HG03378 (cell line): ENCODE measurements around the gene LAMA5.

Source experiments
- ATAC-seq: cut with Tn5 transposase; IDR thresholded peaks from one replicate; pipeline ENCODE4 v1.9.1; 2021; ENCODE audit warnings: mild to moderate bottlenecking, moderate library complexity; ENCODE audit not compliant: unreplicated experiment

Gene LAMA5

DNA sequence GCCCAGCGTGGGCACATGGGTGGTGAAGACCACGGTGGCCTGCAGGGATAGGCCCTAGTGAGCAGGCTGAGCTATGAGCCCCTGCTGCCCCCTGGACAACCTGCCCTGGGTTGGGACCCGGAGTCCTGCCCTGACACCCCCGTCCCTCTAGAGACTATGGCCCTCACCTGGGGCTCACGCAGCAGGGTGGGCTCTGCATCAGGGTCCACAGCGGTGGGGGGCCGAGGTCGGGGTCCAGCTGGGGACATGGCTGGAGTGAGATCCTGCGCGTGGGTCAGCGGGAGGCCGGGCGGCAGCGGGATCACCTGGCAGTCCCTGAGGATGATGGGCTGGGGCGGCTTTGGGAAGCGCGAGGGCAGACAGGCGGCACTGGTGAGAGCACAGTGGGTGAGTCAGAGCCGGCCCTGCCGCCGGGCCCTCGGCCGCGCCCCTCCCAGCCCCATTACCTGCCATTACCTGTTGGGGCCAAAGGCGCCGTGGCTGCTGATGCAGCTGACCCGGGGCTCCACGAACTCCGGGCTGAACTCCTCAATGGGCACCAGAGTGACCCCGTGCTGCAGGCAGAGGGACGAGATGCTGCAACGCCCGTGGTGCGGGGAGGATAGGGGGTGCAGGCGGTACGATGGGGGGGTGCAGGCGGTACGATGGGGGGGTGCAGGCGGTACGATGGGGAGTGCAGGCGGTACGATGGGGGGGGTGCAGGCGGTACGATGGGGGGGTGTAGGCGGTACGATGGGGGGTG, 36.4 kb downstream of the LAMA5 start:
- no peak for ATAC-seq

DNA sequence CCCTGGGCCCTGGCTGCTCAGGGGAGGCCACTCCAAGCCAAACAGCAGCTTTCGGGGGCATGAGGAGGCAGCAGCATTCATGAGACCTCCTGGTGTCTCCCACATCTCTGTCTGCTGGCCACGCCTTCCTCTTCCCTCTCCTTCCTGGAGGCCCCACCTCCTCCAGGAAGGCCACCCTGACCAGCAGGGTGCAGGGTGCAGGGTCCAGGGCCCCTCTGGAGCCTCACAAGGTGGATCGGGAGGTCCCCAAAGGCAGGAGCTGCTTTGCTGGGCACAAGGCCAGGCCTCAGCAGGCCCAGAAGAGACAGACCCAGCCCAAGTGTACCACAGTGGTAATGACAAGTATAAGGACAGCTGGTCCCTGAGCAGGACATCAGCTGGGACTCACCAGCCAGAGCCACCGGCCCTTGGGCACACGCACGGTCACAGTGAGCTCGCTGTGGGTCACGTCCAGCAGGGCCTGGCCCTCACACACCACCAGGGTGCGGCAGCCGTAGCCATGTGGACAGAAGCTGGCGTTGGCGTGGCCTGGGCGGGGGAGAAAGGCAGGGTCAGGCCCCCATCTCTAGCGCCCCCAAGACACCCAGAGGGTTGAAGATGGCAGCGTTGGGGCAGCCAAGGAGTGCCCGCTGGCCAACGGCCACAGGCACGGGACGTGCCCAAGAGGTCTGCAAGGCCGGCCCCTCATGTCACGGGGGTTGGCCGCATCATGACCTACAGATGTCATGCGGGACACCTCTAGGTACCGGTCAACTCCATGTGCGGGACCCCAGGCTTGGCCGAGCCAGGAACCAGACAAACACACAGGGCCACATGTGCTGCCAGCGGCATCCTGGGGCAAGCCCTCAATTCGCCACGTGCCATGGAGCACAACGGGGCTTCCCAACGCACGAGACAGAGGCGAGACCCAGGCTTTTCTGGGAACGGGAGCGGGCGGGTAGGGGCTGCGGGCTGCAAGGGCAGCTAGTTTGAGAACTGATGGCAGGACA, 37.4 kb downstream of the LAMA5 start:
- ATAC-seq: no peak

DNA sequence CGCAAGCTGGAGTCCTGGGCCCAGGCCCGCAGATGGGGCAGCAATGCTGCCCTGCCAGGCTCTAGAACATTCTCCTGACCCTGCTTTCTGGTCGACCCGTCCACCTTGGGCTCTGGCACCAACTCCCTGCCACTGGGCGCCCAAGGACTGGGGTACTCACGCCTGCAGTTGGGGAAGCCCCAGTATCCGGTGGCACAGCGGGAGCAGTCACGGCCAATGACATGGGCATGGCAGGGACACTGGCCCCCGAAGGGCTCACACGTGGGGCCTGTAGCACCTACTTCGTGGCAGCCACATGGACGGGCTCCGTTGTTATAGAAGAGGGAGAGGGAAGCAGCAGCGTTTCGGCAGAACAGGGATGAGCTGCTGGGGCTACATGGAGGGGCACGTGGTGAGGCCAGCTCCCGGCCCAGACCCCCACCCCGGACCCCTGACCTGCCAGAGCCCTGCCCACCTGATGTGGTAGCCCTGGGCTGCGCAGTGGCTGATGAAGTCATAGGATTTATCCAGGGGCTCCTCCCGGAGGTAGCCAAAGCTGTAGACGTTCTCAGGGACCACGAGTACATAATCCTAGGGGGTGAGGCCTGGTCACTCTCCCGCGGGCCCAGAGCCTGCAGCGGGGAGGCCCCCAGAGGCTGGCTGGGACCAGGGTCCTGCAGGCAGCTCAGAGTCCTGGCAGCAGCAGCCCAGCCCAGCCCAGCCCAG, 38.3 kb downstream of the LAMA5 start:
- no peak for ATAC-seq

DNA sequence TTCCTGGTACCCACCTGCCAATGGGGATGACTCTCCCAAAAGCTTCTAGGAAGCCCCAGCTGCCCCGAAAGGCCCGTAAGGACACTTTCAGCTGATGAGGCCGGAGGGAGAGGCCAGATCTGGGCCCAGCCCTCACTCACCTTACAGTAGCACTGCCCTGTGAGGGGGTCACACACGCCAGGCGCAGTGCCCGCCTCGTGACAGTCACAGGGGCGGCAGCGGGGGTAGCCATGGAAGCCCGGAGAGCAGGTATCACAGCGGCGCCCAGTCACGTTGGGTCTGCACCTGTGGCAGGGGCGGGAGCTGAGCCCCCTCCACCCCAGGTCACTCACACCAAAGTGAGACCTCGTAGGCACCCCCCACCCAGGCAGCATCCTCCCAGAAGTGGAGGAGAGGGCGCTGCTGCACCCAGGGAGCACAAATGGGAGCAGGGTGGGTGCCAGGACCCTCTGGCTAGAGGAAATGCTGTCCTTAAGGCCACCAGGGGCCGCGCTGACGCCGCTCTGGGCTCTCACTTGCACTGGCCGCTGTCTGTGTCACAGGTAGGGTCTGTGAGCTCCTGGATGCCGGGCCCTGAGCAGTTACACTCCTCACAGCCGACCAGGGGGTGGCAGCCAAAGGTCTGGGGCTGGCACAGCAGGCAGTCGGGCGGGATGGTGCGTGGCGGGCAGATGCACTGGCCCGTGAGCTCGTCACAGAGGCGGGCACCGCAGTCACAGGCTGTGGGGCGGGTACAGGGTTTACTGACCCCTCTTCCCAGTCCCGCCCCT, 39.2 kb downstream of the LAMA5 start:
- no peak for ATAC-seq

DNA sequence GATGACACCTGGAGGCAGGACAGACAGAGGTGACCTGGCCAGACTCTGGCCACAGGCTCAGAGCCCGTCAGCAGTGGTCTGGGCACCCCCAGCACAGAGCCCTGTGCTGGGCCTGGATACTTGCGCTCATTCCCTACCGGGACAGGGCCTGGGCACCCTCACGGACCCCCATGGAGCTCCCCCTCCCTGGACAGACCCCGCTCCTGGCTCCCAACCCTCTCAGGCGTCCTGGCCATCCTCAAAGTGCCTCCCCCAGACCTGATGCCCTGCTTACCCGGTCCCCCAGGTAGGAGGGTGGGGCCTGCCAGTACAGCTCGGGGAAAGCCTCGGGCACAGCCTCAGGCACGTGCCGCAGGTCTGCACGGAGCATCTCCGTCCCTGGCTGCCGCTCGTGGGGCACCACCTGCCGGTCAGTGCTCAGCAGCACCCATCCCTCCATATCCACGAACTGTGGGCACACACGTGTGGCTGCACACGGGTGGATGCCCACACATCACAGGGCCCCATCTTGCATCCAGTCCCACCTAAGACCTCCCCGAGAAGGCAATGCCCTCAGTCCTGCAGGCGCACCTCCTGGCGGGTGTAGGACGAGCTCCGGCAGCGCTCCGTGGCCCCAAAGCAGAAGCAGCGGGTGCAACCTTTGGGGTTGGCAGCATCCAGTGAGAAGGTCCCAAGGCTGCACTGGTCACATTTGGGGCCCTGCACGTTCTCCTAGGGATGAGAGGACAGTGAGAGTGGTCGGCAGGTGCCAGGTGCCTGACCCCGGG, 40.0 kb downstream of the LAMA5 start:
- no peak for ATAC-seq

DNA sequence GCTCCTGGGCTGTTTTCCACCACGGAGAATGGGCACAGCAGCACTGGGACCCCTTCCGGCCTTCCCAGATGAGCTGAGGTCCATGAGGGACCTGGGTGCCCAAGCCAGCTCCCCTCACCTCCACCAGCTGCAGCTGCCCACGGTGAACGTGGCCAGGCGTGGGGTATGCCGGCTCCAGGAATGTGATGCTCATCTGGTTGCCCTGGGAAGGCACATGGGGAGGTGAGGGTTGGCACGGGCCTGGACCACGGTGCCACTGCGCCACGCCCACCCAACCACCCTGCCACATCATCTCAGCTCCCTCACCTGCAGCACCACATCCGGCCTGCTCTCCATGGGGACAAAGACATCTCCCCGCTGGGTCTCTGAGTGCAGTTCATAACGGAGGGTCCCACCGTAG, 40.6 kb downstream of the LAMA5 start:
- ATAC-seq: no peak

DNA sequence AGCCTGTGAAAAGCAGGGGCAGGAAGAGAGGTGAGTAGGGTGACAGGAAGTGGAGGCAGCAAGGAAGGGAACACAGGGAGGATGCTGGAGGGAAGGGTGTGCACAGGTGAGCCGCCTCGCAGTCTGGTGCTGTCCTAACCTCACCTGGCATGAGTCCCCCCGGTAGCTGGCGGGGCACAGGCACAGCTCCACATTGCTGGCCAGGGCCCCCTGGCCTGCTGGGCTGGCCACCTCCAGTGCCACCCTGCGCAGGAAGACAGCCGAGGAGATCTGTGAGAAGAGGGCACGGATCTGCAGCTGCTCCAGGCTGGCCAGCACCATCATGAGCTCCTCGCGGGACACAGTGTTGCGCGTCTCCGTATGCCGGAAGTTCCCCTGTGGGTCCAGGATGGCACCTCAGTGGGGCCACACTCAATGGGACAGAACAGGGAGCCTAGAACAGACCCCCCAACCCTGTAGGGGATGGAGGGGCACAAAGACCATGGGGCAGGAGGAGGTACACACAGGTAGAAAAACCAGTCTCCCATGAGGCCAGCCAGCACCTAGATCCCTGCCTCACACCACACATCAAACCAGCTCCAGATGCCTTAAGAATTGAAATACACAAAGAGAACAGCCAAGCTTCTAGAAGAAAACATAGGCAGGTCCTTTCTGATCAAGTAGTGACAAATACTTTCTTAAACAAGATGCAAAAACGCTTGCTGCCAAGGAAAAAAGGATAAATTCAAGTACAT, 41.8 kb downstream of the LAMA5 start:
- no peak for ATAC-seq

DNA sequence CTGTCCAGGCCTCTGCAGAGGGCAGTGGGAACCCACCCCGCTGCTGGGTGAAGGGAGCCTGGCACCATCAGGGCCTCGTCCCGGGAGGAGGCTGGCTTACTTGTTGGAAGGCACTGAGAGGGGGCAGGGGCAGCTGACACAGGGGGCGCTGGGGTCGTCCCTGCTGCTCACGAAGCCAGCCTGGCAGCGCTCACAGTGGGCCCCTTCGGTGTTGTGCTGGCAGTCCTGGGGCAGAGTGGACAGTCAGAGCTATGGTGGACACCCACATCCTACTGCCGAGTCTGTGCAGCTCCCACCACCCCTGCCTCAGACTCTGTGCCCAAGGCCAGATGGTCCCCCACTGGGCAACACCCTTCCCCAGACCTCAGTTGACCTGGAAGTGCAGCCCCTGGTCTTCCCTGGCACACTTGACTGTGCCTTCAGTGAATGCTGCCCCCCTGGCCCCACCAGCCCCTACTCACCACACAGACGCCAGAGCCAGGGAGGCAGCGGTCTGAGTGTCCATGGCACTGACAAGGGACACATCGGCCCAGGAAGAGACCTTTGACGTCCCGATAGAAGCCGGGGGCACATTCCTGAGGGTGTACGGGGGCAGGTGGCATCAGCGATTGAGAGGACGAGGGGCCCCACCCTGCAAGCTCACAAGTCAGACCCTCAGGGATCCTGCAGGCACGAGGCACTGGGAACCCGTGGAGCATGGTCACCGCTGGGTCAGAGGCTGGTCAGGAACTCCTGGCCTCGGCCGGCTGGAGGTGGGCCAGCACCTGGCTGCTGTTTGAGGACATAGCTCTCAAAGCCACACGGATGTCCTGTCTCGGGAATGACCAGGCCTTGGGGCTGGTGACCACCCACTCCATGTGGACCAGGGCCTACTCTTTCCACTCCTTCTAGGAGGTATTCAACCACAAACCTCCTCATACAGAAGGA, 42.9 kb downstream of the LAMA5 start:
- ATAC-seq: no peak

DNA sequence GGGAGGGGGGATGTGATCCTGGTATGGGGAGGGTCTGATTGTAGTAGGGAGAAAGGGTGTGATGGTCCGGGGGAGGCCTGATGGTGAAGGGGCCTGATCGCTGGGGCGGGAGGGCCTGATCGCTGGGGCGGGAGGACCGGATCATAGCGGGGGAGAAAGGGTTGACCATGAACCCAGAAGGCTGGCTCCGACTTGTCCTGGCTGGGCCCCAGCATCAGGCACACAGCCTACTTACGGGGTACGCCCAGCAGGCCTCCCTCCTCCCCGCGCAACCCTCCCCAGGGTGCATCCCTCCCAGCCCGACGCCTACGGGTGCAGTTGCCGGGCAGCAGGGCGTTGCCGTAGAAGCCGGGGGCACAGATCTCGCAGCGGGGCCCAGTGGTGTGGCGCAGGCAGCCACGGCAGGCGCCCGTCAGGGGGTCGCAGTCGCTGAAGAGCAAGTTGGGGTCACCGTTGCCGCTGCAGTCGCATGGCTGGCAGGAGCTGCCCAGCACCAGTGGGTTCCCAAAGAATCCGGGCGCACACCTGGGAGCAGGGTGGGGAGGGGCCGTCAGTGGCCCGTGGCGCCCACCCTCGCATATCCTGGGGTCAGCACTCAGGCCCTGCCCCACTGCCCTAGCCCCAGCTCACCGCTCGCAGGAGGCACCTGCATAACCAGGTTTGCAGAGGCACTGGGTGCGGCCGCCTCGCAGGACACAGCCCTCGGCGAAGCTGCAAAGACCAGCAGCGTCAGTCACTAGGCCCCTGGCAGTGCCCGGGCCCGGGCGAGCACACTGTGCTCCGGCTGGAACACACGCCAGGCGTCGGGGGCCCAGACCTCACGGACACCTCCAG, 43.7 kb downstream of the LAMA5 start:
- ATAC-seq: no peak

DNA sequence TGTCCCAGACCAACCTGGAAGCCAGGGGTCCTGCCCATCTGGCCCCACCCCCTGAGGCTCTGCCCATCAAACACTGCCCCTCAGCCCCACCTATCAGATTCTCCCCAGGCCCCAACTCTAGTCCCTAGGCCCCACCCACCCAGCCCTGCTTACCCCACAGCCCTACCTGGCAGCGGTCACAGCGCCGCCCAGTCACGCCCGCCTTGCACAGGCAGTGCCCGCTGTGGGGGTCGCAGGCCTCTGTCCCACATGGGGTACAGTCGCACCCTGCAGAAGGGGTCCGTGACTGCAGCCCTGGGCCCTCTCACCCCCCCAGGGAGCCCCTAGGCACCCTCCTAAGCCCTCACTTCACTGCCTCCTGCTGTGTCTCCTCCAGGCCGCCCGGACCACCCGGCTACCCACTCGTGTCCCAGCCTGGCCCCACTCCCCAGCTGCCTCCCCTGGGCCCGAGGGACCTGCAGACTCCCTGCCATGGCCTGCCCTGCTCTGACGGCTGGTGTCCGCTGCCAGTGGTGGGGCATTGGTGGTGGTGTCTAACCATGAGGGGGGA, 44.5 kb downstream of the LAMA5 start:
- no peak for ATAC-seq

DNA sequence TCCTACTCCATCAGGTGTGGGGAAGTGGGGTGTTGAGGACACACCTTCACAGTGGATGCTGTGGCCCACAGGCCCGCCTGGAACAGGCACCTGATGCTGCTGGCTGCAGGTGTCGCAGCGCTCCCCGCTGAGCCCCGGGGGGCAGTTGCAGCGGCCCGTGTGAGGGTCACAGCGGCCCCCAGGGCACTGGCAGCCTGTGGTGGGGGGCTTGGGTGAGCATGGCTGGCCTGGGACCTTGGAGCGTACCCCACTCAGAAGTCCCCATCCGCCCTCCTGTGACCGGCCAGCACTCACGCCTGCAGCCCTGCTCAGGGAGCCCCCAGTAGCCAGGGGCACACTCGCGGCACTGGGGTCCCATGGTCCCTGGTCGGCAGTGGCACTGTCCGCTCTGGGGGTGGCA, 45.1 kb downstream of the LAMA5 start:
- no peak for ATAC-seq

DNA sequence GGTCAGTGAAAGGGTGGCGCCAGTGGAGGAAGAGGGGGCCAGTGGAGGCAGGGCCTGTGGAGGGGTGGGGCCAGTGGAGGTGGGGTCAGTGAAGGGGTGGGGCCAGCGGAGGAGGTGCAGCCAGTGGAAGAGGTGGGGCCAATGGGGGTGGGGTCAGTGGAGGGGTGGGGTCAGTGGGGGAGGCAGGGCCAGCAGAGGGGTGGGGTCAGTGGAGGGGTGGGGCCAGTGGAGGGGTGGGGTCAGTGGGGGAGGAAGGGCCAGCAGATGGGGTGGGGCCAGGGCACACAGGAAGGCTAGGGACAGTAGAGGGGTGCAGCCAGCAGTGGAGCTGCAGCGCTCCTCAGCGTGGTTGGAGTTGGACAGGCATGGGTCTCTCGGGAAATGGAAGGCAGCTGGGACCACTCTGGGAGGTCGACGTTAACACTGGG, 45.6 kb downstream of the LAMA5 start:
- ATAC-seq: no peak

DNA sequence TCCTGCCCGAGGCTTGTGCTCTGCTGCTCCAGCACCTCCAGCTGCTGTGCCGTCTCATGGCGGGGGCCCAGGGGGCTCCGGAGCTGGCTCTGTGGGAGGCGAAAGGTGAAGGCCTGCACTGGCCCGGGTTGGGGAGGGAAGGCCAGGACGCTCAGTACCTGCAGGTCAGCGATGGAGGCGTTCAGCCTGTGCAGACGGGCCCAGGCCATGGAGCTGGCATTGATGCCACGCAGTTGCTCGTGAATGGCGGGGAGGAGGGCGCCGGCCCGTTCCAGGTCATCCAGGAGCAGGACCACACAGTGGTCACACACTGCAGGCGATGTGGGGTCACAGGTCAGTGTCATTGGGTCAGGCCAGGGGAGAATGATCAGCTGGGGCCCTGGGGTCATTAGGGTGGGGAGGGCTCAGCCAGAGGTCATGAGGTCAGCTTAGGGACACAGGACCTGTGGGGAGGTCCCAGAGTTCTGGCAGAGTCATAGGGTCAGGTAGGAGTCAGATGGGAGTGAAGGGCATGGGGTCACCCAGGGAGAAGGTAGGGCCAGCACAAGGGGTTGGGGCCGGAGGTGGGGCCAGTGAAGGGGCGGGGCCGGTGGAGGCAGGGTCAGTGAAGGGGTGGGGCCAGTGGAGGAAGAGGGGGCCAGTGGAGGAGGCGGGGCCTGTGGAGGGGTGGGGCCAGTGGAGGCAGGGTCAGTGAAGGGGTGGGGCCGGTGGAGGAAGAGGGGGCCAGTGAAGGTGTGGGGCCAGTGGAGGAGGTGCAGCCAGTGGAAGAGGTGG, 46.3 kb downstream of the LAMA5 start:
- ATAC-seq: no peak

DNA sequence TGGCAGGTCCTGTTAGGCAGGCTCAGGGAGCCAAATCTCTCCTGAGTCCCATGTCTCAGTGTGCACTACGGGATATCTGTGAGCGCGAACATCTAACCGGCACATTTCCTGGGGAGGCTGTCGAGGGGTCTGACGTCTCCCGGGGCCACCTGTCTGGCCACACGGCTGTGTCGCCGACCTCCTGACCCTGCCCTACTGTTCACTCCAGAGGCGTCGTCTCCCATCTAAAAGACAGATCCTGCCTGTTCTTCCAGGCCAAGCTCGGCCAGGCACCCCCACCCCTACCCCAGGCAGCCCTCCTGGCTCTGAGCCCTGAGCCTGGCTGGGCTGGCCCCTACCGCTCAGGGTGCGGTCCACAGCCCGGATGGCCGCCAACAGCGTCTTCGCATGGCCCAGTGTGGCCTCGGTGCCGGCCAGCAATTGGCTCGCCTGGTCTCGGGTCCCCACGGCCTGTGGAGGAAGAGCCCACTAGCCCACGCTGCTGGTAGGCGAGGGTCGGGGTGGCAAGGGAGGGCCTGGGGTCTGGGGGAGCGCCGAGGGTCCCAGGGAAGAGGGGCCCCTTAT, 47.7 kb downstream of the LAMA5 start:
- no peak for ATAC-seq

DNA sequence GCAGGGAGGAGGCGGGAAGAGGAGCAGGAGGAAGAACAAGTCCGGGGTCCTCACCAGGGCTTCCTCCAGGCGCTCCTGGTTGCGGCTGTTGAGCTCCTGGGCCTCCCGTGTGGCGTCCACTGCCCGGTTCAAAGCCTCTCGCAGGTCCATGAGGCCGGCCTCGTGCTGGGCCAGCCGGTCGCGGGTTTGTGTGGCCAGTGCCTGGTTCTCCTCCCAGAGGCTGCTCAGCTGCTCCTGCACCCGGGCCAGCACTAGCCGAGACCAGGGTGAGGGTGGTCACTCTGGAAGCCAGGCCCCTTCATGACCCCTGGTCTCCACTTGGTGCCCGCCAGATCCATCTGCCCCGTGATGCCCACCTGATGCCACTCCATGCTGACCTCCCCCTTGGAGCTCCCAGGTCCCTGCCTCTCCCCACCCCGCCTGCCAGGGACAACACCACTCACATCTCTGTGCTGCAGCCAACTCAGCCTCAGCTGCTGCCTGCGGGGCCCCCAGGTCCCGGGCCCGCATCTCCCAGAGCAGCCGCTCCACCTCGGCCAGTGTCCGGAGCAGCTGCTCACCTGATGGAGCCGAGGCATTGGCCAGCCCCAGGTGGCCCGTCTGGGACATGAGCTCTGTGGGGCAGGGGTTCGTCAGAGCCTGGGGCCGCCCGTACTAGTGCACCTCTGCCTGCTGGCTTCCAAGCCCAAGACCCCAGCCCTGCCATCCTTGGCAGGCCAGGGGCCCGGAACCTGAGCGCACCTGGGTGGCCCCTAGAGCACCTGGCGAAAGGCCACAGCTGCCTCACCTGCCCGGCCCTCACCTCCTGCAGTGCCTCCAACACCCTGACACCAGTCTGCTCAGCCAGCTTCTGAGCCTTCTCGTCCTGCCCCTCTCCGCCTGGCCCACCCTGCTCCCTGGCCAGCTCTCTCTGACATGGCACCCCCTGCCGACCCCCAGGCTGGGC, 48.4 kb downstream of the LAMA5 start:
- no peak for ATAC-seq
